Nephron progenitor cell (in vitro differentiated cells): ENCODE results near the gene PDGFRB.

Source experiments
- DNase-seq: peaks from one replicate; pipeline ENCODE4 v3.0.0; 2021
- H3K27ac Mint-ChIP-seq: 2 replicates; pipeline ENCODE4 v1.8.0; 2021; ENCODE audit warnings: mild to moderate bottlenecking, moderate library complexity, mixed read lengths
- H3K27me3 Mint-ChIP-seq: 2 replicates; pipeline ENCODE4 v1.8.0; 2021; ENCODE audit warnings: mild to moderate bottlenecking, low read depth, mixed read lengths; ENCODE audit not compliant: poor library complexity
- H3K36me3 Mint-ChIP-seq: 2 replicates; pipeline ENCODE4 v1.8.0; 2021; ENCODE audit warnings: low read depth, mixed read lengths
- H3K4me1 Mint-ChIP-seq: 2 replicates; pipeline ENCODE4 v1.8.0; 2021; ENCODE audit warnings: mixed read lengths
- H3K4me3 Mint-ChIP-seq: 2 replicates; pipeline ENCODE4 v1.8.0; 2021; ENCODE audit warnings: mild to moderate bottlenecking, moderate library complexity, mixed read lengths
- H3K9me3 Mint-ChIP-seq: 2 replicates; pipeline ENCODE4 v1.8.0; 2021; ENCODE audit warnings: mild to moderate bottlenecking, moderate library complexity, mixed read lengths
- TF ChIP-seq, protein P1 (sequence below): fragments of 200-600 bp; sonication (generic); IDR thresholded peaks from 2 replicates; pipeline ENCODE4 v1.5.0; 2021; ENCODE audit warnings: antibody characterized with exemption

Gene PDGFRB

DNA sequence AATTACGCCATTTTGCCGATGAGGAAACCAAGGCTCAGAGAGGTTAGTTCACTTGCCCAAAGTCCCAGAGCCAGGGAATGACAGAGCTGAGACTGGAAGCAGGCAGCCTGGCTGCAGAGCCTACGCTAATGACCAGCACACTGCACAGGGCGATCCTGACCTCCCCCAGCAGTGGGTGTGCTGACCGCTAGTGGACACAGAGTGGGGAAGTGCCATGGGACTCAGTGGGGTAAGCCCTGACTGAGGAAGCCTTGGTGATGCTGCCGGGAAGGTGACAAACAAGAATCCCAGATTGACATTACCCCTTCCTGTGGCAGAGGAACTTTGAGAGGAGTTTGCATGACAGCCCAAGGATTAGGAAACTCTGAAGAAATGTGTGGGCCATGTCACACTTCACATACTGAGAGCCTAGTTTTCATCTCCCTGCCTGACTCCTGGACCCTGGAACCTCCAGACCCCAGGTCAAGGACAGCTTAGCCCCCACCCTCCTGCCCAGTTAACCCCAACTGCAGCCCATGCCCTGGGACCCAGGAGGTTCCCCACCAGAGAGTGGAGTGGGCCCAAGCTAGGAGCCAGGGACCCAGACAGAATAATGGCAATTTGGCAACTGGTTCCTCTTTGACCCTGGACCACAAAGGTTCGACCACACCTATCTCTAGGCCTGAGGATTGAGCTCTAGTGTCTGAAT is 49.6 kb downstream of the PDGFRB start:
- Mint-ChIP-seq H3K27me3 (no peaks in the 10 kb centered on the region), H3K4me1 (peaks cover 43% of the 10 kb centered on the region), H3K36me3 (no peaks in the 10 kb centered on the region), H3K27ac (no peak overlapping the region), H3K4me3 (no peak overlapping the region), H3K9me3 (no peaks in the 10 kb centered on the region)
- DNase-seq, result no peak
- TF ChIP-seq, protein P1, sequence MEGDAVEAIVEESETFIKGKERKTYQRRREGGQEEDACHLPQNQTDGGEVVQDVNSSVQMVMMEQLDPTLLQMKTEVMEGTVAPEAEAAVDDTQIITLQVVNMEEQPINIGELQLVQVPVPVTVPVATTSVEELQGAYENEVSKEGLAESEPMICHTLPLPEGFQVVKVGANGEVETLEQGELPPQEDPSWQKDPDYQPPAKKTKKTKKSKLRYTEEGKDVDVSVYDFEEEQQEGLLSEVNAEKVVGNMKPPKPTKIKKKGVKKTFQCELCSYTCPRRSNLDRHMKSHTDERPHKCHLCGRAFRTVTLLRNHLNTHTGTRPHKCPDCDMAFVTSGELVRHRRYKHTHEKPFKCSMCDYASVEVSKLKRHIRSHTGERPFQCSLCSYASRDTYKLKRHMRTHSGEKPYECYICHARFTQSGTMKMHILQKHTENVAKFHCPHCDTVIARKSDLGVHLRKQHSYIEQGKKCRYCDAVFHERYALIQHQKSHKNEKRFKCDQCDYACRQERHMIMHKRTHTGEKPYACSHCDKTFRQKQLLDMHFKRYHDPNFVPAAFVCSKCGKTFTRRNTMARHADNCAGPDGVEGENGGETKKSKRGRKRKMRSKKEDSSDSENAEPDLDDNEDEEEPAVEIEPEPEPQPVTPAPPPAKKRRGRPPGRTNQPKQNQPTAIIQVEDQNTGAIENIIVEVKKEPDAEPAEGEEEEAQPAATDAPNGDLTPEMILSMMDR, result no peak

DNA sequence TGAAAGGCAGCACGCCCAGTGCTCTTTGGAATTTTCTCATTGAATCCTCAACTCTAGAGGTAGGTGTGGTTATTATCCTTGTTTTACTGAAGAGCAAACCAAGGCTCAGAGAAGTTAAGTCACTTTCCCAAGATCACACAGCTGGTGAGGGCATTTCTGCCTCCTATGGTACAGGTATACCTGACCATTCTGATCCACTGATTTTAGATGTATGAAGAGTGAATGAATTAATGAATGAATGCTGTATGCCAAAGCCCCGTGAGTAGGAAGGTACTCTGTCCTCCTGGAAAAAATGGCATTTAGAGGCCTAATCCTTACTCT is 51.1 kb downstream of the PDGFRB start:
- no peak overlapping the region for H3K4me3 Mint-ChIP-seq
- DNase-seq, result no peak
- H3K27ac Mint-ChIP-seq, result no peak overlapping the region
- TF ChIP-seq, protein P1, result no peak
- H3K4me1 Mint-ChIP-seq, result peaks cover 32% of the 10 kb centered on the region
- H3K9me3 Mint-ChIP-seq, result peaks cover 2% of the 10 kb centered on the region
- H3K27me3 Mint-ChIP-seq, result peaks cover 2% of the 10 kb centered on the region
- no peaks in the 10 kb centered on the region for H3K36me3 Mint-ChIP-seq

DNA sequence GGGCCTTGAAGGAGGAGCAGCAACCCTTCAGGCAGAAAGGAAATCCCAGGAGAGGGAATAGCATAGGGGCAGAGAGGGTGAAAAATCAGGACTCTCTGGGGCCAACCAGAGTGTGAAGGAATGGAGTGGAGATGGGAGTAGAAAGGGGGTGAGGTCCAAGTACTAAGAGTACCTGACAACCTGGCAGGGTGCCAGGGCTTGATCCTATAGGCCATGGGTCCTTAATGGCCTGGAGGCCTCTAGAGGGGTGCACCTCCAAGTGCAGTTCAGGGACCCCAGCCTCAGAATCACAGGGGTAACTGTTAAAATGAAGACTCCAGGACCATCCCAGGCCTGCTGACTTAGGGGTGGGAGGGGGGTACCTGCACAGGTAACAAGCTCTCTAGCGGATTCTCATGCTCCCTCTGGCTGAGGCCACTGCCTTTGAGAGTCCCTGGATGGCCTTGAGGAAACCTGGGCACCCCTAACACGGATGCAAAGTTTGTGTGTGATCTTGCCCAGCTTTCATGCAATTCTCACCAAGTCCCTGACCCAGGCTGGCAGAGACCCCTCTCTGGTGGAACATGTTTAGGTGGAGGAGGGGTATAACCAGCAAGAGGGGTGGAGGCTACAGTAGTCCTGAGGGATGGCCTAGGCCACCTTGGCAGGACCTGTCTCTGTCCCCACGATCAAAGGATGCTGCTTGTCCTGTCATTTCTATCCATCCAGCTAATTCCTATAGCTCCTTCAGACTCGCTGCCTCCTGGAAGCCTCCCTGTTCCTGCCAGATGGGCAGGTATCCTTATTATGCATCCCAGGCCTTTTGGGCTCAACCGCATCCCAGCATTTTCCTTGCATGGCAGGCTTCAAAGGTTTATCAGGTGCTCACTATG is 51.7 kb downstream of the PDGFRB start:
- H3K4me1 Mint-ChIP-seq, result peaks cover 29% of the 10 kb centered on the region
- no peak overlapping the region for H3K4me3 Mint-ChIP-seq
- peaks cover 4% of the 10 kb centered on the region for H3K9me3 Mint-ChIP-seq
- no peak for DNase-seq
- H3K36me3 Mint-ChIP-seq, result no peaks in the 10 kb centered on the region
- no peak overlapping the region for H3K27ac Mint-ChIP-seq
- TF ChIP-seq, protein P1, result no peak
- H3K27me3 Mint-ChIP-seq, result peaks cover 2% of the 10 kb centered on the region

DNA sequence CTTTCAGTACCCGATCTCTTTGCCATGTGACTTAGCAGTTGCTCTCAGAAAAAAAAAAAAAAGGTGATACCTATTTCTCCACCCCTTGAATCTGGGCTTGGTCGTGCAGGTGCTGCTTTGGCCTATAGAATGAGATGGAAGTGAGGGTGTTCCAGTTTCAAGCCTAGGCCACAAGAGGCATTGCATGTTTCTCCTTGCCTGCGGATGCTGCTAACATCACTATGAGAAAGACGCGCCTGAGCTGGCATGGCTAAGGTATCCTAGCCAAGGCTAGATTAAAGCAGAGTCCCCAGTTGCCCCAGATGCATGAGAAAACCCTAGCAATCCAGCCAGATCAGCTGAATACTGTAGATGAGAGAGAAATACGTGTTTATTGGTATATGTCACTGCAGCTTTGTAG is 54.6 kb downstream of the PDGFRB start:
- Mint-ChIP-seq H3K27me3 (peaks cover 12% of the 10 kb centered on the region), H3K27ac (no peak overlapping the region), H3K9me3 (peaks cover 4% of the 10 kb centered on the region), H3K4me3 (no peak overlapping the region), H3K4me1 (peaks cover 4% of the 10 kb centered on the region), H3K36me3 (no peaks in the 10 kb centered on the region)
- TF ChIP-seq, protein P1, result no peak
- DNase-seq, result no peak

DNA sequence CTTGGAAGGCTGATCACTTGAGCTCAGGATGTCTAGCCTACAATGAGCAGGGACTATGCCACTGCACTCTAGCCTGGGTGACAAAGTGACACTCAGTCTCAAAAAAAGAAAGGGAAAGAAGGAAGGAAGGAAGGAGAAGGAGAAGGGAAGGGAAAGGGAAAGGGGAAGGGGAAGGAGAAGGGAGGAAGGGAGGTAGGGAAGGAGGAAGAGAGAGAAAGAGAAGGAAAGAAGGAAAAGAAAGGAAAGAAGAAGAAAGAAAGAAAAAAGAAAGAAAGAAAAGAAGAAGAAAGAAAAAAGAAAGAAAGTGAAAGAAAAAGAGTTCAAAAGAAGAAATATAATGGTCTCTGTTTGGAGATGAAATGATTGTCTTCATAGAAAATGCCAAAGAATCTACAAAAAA is 58.5 kb downstream of the PDGFRB start:
- H3K27ac Mint-ChIP-seq, result no peak overlapping the region
- no peaks in the 10 kb centered on the region for H3K36me3 Mint-ChIP-seq
- H3K4me1 Mint-ChIP-seq, result no peaks in the 10 kb centered on the region

More for the DNA sequence above, 58.5 kb downstream of the PDGFRB start:
- Mint-ChIP-seq H3K9me3 (peaks cover 12% of the 10 kb centered on the region), H3K4me3 (no peak overlapping the region), H3K27me3 (peaks cover 32% of the 10 kb centered on the region)
- no peak for DNase-seq
- TF ChIP-seq, protein P1, result no peak
